ENCODE measurements around the gene HIVEP3.

The HIVEP3 gene

DNA sequence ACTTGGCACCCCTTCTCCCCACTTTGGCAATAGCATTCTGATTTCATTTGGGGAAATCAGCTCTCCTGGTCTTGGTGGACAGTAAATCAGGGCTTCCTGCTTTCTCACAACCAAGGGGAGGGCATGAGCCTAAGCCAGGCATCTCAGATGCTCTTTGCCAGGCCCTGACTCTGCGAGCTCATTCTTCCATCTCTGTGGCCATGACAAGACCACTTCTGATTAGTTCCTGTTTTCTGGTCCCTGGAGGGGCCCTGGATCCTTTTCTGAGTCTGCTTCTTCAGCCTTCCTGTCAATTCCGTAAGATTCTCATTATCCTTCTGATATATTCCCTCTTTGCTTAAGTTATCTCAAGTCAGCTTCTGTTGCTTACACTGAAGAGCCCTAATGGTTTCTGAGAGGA lies 210.4 kb downstream of the HIVEP3 start:
- TF ChIP-seq, protein P1, sequence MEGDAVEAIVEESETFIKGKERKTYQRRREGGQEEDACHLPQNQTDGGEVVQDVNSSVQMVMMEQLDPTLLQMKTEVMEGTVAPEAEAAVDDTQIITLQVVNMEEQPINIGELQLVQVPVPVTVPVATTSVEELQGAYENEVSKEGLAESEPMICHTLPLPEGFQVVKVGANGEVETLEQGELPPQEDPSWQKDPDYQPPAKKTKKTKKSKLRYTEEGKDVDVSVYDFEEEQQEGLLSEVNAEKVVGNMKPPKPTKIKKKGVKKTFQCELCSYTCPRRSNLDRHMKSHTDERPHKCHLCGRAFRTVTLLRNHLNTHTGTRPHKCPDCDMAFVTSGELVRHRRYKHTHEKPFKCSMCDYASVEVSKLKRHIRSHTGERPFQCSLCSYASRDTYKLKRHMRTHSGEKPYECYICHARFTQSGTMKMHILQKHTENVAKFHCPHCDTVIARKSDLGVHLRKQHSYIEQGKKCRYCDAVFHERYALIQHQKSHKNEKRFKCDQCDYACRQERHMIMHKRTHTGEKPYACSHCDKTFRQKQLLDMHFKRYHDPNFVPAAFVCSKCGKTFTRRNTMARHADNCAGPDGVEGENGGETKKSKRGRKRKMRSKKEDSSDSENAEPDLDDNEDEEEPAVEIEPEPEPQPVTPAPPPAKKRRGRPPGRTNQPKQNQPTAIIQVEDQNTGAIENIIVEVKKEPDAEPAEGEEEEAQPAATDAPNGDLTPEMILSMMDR (conservative IDR thresholded peaks at IDR 0.05; ENCODE audit: low read depth, low read length) = no peak
- Histone ChIP-seq H3K4me1 (ENCODE audit: low read depth, poor library complexity, severe bottlenecking) (no peaks in the 10 kb centered on the region), H3K27me3 (ENCODE audit: insufficient read depth, low read depth) (no peaks in the 10 kb centered on the region), H4K20me1 (ENCODE audit: insufficient read depth) (no peaks in the 10 kb centered on the region), H3K4me3 (IDR thresholded peaks at IDR 0.05; ENCODE audit: insufficient read depth, low read depth, low read length) (no peak overlapping the region), H3K36me3 (ENCODE audit: insufficient read depth) (no peaks in the 10 kb centered on the region), H2AFZ (ENCODE audit: low read depth) (no peak overlapping the region), H3K27ac (no peak overlapping the region), H3K9ac (no peak overlapping the region), H3K4me2 (no peak overlapping the region), H3K79me2 (ENCODE audit: insufficient read depth, low read depth) (no peaks in the 10 kb centered on the region)

DNA sequence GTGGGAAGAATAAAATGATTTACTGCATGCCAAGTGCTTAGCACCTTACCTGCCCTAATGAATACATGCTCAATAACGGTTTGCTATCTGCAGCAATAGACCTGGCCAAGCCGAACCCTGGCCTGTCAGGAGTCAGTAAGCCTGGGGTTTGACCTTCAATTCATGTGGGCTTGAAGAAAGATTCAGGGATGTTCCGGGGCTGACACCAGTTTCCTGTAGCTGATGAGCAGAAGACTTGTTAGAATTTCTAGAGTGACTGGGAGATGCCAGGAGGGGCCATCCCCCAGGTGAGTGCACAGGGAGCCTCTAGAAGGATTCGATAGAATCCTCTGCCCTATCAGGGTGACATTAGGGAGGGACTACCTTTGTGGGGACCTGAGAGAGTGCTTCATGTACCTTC lies 210.9 kb downstream of the HIVEP3 start:
- Histone ChIP-seq H3K27me3 (ENCODE audit: insufficient read depth, low read depth) (no peaks in the 10 kb centered on the region), H3K4me1 (ENCODE audit: low read depth, poor library complexity, severe bottlenecking) (no peaks in the 10 kb centered on the region), H3K4me3 (IDR thresholded peaks at IDR 0.05; ENCODE audit: insufficient read depth, low read depth, low read length) (no peak overlapping the region), H3K9ac (no peak overlapping the region), H3K27ac (no peak overlapping the region), H4K20me1 (ENCODE audit: insufficient read depth) (no peaks in the 10 kb centered on the region), H3K36me3 (ENCODE audit: insufficient read depth) (no peaks in the 10 kb centered on the region), H3K4me2 (no peak overlapping the region), H3K79me2 (ENCODE audit: insufficient read depth, low read depth) (no peaks in the 10 kb centered on the region), H2AFZ (ENCODE audit: low read depth) (no peak overlapping the region)
- TF ChIP-seq, protein P1 (conservative IDR thresholded peaks at IDR 0.05; ENCODE audit: low read depth, low read length) = no peak

DNA sequence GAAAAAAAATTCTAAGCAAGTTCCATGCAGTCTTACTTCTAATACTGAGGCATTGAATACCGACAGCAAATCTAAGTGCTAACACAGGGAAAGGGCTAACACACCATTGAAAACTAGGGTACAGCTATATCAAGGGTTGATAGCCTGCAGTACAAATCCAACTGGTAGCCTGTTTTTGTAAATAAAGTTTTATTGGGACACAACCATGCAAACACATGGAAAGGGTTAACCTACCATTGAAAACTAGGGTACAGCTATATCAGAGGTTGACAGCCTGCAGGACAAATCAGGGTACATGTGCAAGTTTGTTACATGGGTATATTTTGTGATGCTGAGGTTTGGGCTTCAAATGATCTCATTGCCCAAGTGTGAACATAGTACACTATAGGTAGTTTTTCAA lies 212.9 kb downstream of the HIVEP3 start:
- TF ChIP-seq, protein P1 (conservative IDR thresholded peaks at IDR 0.05; ENCODE audit: low read depth, low read length) = no peak
- Histone ChIP-seq H3K79me2 (ENCODE audit: insufficient read depth, low read depth) (no peaks in the 10 kb centered on the region), H4K20me1 (ENCODE audit: insufficient read depth) (no peaks in the 10 kb centered on the region)

DNA sequence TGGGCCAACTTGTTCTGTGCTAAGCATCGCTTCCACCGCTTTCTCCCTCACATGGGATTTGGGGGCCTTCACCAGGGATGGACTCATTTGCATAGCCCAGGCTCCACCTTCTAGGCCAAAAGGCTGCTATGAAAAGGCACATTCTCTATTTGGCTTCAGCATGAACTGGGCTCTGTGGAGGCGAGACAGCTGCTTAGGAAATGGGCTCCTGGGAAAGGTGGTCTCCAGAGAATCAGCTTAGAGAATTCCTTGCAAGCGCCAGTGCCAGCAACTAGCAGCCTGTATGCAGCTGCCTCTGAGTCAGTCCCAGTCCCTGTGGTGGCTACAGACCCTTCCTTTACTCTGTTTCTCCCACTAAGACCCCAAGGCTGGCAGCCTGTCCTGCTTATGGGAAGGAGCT lies 214.5 kb downstream of the HIVEP3 start:
- TF ChIP-seq, protein P1 (conservative IDR thresholded peaks at IDR 0.05; ENCODE audit: low read depth, low read length) = no peak
- no peaks in the 10 kb centered on the region for H3K27me3 ChIP-seq (ENCODE audit: insufficient read depth, low read depth)
- H2AFZ ChIP-seq (ENCODE audit: low read depth) = no peak overlapping the region
- no peak overlapping the region for H3K4me2 ChIP-seq
- H3K4me1 ChIP-seq (ENCODE audit: low read depth, poor library complexity, severe bottlenecking) = peaks cover 34% of the 10 kb centered on the region
- no peaks in the 10 kb centered on the region for H4K20me1 ChIP-seq (ENCODE audit: insufficient read depth)
- H3K4me3 ChIP-seq (IDR thresholded peaks at IDR 0.05; ENCODE audit: insufficient read depth, low read depth, low read length) = no peak overlapping the region
- H3K79me2 ChIP-seq (ENCODE audit: insufficient read depth, low read depth) = no peaks in the 10 kb centered on the region
- H3K36me3 ChIP-seq (ENCODE audit: insufficient read depth) = no peaks in the 10 kb centered on the region
- H3K9ac ChIP-seq = no peak overlapping the region
- H3K27ac ChIP-seq = no peak overlapping the region

More for the DNA sequence above, 212.9 kb downstream of the HIVEP3 start:
- Histone ChIP-seq H3K27me3 (ENCODE audit: insufficient read depth, low read depth) (no peaks in the 10 kb centered on the region), H3K4me2 (no peak overlapping the region), H3K4me3 (IDR thresholded peaks at IDR 0.05; ENCODE audit: insufficient read depth, low read depth, low read length) (no peak overlapping the region), H3K27ac (no peak overlapping the region), H3K36me3 (ENCODE audit: insufficient read depth) (no peaks in the 10 kb centered on the region), H3K4me1 (ENCODE audit: low read depth, poor library complexity, severe bottlenecking) (peaks cover 18% of the 10 kb centered on the region), H3K9ac (no peak overlapping the region), H2AFZ (ENCODE audit: low read depth) (no peak overlapping the region)

Measured in KMS-11 (cell line).